DND-41 (cell line): ENCODE results near the gene GPC3.

Experiments used
- ATAC-seq: fragments of 200-7000 bp; cut with Tn5 transposase; 3 replicates; pipeline ENCODE4 v1.9.1; 2021; ENCODE audit warnings: low read depth; ENCODE audit not compliant: insufficient read depth
- DNase-seq: peaks from one replicate; pipeline ENCODE4 v3.0.0-alpha.2; 2020
- H2AFZ ChIP-seq: 2 replicates; pipeline ENCODE4 v1.6.0; 2012; ENCODE audit warnings: low read depth, low read length
- H3K27ac ChIP-seq: 2 replicates; pipeline ENCODE4 v1.5.1; 2012; ENCODE audit warnings: low read length, inconsistent platforms
- H3K27me3 ChIP-seq: fragments of 200-600 bp; sonication (generic); 2 replicates; pipeline ENCODE4 v1.6.0; 2012; ENCODE audit warnings: low read length, mild to moderate bottlenecking, inconsistent platforms; ENCODE audit not compliant: insufficient read depth, poor library complexity
- H3K36me3 ChIP-seq: 2 replicates; pipeline ENCODE4 v1.5.1; 2012; ENCODE audit warnings: low read length, inconsistent platforms; ENCODE audit not compliant: insufficient read depth
- H3K4me1 ChIP-seq: 2 replicates; pipeline ENCODE4 v1.5.1; 2012; ENCODE audit warnings: mild to moderate bottlenecking, low read length; ENCODE audit not compliant: insufficient read depth
- H3K4me2 ChIP-seq: 2 replicates; pipeline ENCODE4 v1.6.0; 2012; ENCODE audit warnings: mild to moderate bottlenecking, moderate library complexity, low read length, inconsistent platforms; ENCODE audit not compliant: insufficient read depth
- H3K4me3 ChIP-seq, 2 experiments: fragments of 200-600 bp in 1 of 2; shearing (Covaris generic) in 1 of 2; 2 replicates each; pipeline ENCODE4 v1.5.1; 2012 to 2016; ENCODE audit warnings: inconsistent platforms in 2 of 2, low read length in 2 of 2, mild to moderate bottlenecking in 2 of 2, low read depth in 1 of 2, moderate library complexity in 1 of 2
- H3K79me2 ChIP-seq: 2 replicates; pipeline ENCODE4 v1.6.0; 2012; ENCODE audit warnings: low read length, inconsistent platforms; ENCODE audit not compliant: insufficient read depth
- H3K9ac ChIP-seq: 2 replicates; pipeline ENCODE4 v1.6.0; 2012; ENCODE audit warnings: low read depth, mild to moderate bottlenecking, inconsistent platforms, low read length, moderate library complexity
- H3K9me3 ChIP-seq: 2 replicates; pipeline ENCODE4 v1.5.1; 2012; ENCODE audit warnings: low read length, moderate library complexity, mild to moderate bottlenecking, inconsistent platforms; ENCODE audit not compliant: insufficient read depth, severe bottlenecking
- H4K20me1 ChIP-seq: 2 replicates; pipeline ENCODE4 v1.6.0; 2012; ENCODE audit warnings: low read length; ENCODE audit not compliant: insufficient read depth
- EZH2 ChIP-seq: IDR thresholded peaks from 3 replicates; pipeline ENCODE4 v1.6.1; 2012; ENCODE audit warnings: borderline replicate concordance, low read depth, mild to moderate bottlenecking, moderate library complexity, low read length, inconsistent platforms; ENCODE audit not compliant: severe bottlenecking
- TF ChIP-seq, protein P1 (sequence below): IDR thresholded peaks from 2 replicates; pipeline ENCODE4 v1.5.1; 2012; ENCODE audit warnings: borderline replicate concordance, low read length, moderate library complexity, mild to moderate bottlenecking; ENCODE audit not compliant: poor library complexity, severe bottlenecking; ENCODE audit errors: extremely low read depth

Gene GPC3

DNA sequence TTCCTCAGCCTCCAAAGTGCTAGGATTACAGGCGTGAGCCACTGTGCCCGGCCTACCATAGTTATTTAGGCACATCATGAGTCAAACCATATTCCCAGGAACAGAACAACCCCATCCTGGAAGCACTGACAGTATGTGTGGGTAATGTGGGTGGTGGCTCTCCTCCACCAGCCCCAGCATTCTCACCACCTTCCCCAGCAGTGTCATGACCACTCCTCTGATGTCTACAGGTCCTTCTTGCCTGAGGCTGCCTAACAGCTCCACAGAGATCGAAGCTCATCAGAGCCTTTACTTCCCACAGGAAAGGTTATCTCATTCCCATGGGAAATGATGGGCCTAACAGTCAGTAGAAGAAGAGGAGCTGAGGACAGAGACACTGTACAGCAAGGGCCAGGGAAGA, 440.6 kb downstream of the GPC3 start:
- no peak for DNase-seq
- H3K27ac ChIP-seq = no peak overlapping the region
- no peaks in the 10 kb centered on the region for H3K79me2 ChIP-seq
- H4K20me1 ChIP-seq = no peaks in the 10 kb centered on the region
- H3K4me1 ChIP-seq = no peaks in the 10 kb centered on the region
- H3K4me2 ChIP-seq = no peak overlapping the region
- H2AFZ ChIP-seq = no peak overlapping the region
- H3K4me3 ChIP-seq = no peak overlapping the region
- no peak overlapping the region for H3K9ac ChIP-seq
- ATAC-seq = no peak
- no peaks in the 10 kb centered on the region for H3K27me3 ChIP-seq
- no peaks in the 10 kb centered on the region for H3K36me3 ChIP-seq
- no peak for TF ChIP-seq EZH2
- TF ChIP-seq, protein P1, sequence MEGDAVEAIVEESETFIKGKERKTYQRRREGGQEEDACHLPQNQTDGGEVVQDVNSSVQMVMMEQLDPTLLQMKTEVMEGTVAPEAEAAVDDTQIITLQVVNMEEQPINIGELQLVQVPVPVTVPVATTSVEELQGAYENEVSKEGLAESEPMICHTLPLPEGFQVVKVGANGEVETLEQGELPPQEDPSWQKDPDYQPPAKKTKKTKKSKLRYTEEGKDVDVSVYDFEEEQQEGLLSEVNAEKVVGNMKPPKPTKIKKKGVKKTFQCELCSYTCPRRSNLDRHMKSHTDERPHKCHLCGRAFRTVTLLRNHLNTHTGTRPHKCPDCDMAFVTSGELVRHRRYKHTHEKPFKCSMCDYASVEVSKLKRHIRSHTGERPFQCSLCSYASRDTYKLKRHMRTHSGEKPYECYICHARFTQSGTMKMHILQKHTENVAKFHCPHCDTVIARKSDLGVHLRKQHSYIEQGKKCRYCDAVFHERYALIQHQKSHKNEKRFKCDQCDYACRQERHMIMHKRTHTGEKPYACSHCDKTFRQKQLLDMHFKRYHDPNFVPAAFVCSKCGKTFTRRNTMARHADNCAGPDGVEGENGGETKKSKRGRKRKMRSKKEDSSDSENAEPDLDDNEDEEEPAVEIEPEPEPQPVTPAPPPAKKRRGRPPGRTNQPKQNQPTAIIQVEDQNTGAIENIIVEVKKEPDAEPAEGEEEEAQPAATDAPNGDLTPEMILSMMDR = no peak
- no peaks in the 10 kb centered on the region for H3K9me3 ChIP-seq

DNA sequence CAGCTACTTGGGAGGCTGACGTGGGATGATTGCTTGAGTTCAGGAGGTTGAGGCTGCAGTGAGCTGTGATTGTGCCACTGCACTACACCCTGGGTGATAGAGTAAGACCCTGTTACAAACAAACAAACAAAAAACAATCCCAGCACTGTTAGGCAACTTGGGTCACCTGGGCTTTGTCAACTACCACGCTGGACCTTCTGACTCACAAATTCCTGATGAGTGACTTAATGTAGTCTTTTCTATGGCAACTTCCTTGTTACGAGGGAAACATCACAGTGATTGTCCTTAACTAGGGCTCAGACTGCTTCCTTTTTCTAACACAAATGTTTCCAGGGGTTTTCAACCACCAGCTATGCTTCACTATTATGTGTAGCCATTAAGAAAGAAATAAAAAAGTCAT, 441.3 kb downstream of the GPC3 start:
- Histone ChIP-seq H4K20me1 (no peaks in the 10 kb centered on the region), H3K27ac (no peak overlapping the region), H3K4me1 (no peaks in the 10 kb centered on the region), H3K27me3 (no peaks in the 10 kb centered on the region), H3K36me3 (no peaks in the 10 kb centered on the region), H3K9ac (no peak overlapping the region), H2AFZ (no peak overlapping the region), H3K9me3 (no peaks in the 10 kb centered on the region), H3K79me2 (no peaks in the 10 kb centered on the region), H3K4me2 (no peak overlapping the region), H3K4me3 (no peak overlapping the region)
- TF ChIP-seq, protein P1 = no peak
- TF ChIP-seq EZH2 = no peak
- DNase-seq (no peak), ATAC-seq (no peak)

DNA sequence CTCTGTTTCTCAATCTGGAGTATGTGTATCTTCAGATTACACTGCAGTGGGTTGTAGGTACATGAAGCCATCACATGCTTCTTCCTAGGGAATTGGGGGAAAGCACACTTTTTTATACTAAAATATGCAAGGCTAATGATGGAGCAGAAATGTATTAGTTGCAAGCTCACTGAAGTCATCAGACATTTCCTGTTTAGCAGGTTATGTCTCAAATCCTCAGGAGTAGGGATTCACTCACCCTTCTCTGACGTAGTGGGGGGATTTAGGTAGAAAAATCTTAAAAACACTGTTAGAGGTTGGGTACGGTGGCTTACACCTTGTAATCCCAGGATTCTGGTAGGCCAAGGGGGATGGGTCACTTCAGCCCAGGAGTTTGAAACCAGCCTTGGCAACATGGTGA, 441.7 kb downstream of the GPC3 start:
- H3K9me3 ChIP-seq = no peaks in the 10 kb centered on the region
- H3K27me3 ChIP-seq = no peaks in the 10 kb centered on the region
- no peaks in the 10 kb centered on the region for H3K79me2 ChIP-seq
- ATAC-seq = no peak
- H2AFZ ChIP-seq = no peak overlapping the region
- no peaks in the 10 kb centered on the region for H4K20me1 ChIP-seq
- DNase-seq = no peak
- H3K4me2 ChIP-seq = no peak overlapping the region
- no peak overlapping the region for H3K9ac ChIP-seq
- no peak overlapping the region for H3K4me3 ChIP-seq
- H3K27ac ChIP-seq = no peak overlapping the region
- H3K4me1 ChIP-seq = no peaks in the 10 kb centered on the region
- no peaks in the 10 kb centered on the region for H3K36me3 ChIP-seq
- no peak for TF ChIP-seq EZH2
- TF ChIP-seq, protein P1 = no peak

DNA sequence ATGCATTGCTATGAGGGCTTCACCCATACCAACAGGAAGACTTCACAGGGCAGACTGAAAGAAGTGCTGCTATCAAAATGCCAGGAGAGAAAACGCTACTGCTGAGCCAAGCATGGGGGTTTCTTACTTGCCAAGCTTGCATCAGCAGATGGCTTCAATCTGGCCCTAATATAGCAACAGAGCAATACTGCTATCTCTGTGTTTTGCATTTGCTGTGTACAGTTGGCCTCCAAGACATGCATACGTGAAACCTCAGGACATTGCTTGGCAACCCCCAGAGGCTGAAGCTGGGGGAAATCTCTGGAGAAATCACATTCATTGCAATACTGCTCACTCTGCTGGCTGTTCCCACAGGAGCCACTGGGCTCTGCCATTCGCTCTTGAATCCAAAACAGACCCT, 442.9 kb downstream of the GPC3 start:
- Histone ChIP-seq H3K9me3 (no peaks in the 10 kb centered on the region), H3K36me3 (no peaks in the 10 kb centered on the region), H3K9ac (no peak overlapping the region), H3K4me2 (no peak overlapping the region), H3K27me3 (no peaks in the 10 kb centered on the region), H3K79me2 (no peaks in the 10 kb centered on the region), H2AFZ (no peak overlapping the region), H3K27ac (no peak overlapping the region), H4K20me1 (no peaks in the 10 kb centered on the region), H3K4me1 (no peaks in the 10 kb centered on the region), H3K4me3 (no peak overlapping the region)
- no peak for ATAC-seq
- TF ChIP-seq, protein P1 = no peak
- TF ChIP-seq EZH2 = no peak
- no peak for DNase-seq
